Stromal cell of bone marrow (primary cell): Measurements from ENCODE around the gene SLC48A1.
A peak's percentile ranks its signal among the peaks of the same experiment; 100 is the strongest.

Experiments used
- DNase-seq: peaks from one replicate; pipeline ENCODE4 v3.0.0-alpha.2; 2012; ENCODE audit warnings: low read depth

The SLC48A1 gene

GRCh38 chr12:47758834-47759690, 14.0 kb upstream of the SLC48A1 start, which contains the start of gene RAPGEF3:
Gene RAPGEF3, minus strand, starts transcription at chr12:47758880. Its CDS starts 324 bp downstream, at chr12:47758556.
- DNase-seq: peak; percentile 68

- no peak for DNase-seq
Measured at GRCh38 chr12:47762850-47763465, 10.1 kb upstream of the SLC48A1 start.

GRCh38 chr12:47763481-47764346, 9.3 kb upstream of the SLC48A1 start:
- no peak for DNase-seq

- DNase-seq: no peak
Measured at GRCh38 chr12:47766502-47767215, 6.4 kb upstream of the SLC48A1 start.

GRCh38 chr12:47767216-47767724, 5.8 kb upstream of the SLC48A1 start:
- no peak for DNase-seq

GRCh38 chr12:47768323-47768811, 4.7 kb upstream of the SLC48A1 start:
- DNase-seq: no peak

DNA sequence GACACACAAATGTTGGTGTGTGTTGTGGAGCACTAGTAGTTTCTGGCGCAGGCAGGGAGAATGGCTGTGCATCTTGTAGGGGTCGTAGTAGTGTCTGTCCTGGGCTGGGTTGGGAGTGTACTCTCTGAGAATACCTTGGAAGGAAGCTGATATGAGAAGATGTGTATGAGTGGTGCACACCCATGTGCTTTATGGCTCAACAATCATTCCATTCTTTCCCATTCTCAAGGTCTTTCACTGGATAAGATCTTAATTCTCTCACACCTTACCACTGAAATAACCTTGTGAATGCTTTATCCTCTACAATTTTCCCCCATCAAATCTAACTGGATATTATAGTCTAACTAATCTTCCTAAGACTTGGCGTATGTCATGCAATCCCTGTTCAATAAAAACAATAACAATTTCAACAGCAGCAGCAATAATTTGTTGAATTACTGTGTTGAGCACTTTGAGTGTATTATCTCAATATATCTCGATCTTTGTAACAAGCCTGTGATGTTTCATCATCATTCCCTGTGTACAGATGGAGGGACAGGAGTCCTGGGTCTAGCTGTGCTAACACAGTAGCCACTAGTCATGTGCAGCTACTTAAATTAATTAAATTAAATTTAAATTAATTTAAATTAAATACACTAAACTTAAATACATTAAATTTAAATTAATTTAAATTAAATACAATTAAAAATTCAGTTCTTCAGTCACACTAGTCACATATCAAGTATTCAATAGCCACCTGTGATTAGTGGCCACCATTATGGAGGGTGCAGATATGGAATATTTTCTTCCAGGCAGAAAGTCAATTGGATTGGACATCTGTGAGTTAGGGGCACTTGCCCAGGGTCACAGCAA, 3.6 kb upstream of the SLC48A1 start:
- no peak for DNase-seq

GRCh38 chr12:47770086-47770726, 2.8 kb upstream of the SLC48A1 start:
- DNase-seq: peak; percentile 45

GRCh38 chr12:47771304-47771703, 1.7 kb upstream of the SLC48A1 start:
- no peak for DNase-seq

GRCh38 chr12:47772094-47772660, 861 bp upstream of the SLC48A1 start:
- DNase-seq: no peak

DNA sequence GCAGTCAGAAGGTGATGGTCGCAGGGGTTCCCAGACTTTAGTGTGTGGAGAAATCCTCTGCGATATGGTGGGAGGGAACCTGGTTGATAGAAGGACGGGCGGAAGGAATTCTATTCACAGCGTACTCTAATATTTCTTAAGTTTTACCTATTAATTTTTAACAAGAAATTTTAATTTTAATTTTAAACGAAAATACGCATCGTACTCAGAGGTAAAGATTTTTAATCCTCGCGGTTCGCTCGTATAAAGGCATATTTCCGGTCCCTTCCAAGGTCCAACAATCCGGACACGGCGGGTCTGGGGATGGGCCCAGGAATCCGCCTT, 338 bp upstream of the SLC48A1 start:
- no peak for DNase-seq

DNA sequence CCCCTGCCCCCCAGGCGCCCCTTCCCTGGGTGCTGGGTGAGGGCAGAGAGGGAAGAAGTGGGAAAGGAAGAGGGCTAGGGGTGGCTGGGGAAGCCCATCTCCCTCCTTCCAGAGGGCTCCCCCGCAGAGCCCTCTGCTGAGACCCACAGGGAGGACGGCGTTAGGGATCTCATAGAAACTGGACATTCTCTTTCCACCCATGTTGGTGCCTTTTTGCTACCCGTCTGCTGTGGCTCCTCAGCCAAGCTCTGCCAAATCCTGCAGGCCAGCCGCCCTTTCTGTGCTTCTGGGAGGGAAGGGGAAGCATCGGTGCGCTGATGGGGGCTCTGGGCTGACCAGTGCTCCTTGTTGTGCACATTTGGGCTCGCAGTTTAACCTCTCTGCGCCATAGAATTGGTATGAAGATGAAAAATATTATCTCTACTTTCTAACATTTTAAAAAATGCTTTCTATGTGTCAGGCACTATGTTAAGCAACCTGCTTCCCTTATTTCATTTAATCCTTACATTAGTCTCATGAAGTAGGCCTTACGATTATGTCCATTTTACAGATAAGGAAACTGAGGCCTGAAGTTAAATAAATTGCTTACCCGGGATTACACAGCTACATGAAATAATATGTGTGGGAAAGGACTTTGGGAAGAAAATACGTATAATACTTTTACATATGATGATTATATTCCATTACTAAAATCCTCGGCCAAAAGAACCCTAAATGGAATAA, 981 bp downstream of the SLC48A1 start:
- DNase-seq: no peak

DNA sequence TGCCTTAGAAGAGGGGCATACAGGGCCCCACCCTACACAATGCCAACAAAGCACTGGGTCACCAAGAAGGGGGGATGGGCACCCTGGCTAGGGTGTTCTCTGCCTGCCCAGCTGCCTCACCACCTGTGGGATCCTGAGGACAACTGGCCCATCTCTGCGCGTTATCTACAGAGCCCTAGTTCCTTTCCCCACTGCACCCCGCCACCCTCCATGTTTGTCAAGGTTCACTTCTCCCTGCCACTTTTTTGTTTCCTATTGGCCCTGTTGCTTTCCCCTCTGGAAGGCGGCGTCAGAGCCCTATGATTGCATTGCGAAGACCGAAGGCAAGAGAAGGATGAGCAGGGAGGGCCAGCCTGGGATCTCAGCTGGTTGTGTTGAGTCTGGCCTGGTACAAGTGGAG, 1.6 kb downstream of the SLC48A1 start:
- no peak for DNase-seq

GRCh38 chr12:47775100-47775911, 2.3 kb downstream of the SLC48A1 start:
- no peak for DNase-seq

- DNase-seq: no peak
Measured at GRCh38 chr12:47776471-47777143, 3.6 kb downstream of the SLC48A1 start.

DNA sequence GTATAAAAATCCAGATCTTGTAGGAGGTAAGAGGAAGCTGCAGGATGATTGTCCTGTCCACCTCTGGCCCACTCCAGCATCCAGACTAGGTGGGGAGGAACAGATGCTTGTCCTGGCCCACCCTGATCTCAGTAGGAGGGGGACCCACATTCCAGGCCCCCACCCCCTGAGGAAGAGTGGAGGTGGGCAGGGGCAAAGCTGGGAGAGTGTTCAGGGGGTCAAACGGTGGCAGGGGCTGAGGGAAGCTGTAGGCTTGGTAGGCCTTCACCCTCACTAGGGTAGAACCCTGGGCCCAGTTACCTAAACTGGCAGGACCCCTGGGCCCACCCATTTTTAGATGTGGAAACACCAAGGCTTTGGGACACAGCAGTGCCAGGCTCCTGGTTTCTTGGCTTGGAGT, 4.1 kb downstream of the SLC48A1 start:
- DNase-seq: no peak

DNA sequence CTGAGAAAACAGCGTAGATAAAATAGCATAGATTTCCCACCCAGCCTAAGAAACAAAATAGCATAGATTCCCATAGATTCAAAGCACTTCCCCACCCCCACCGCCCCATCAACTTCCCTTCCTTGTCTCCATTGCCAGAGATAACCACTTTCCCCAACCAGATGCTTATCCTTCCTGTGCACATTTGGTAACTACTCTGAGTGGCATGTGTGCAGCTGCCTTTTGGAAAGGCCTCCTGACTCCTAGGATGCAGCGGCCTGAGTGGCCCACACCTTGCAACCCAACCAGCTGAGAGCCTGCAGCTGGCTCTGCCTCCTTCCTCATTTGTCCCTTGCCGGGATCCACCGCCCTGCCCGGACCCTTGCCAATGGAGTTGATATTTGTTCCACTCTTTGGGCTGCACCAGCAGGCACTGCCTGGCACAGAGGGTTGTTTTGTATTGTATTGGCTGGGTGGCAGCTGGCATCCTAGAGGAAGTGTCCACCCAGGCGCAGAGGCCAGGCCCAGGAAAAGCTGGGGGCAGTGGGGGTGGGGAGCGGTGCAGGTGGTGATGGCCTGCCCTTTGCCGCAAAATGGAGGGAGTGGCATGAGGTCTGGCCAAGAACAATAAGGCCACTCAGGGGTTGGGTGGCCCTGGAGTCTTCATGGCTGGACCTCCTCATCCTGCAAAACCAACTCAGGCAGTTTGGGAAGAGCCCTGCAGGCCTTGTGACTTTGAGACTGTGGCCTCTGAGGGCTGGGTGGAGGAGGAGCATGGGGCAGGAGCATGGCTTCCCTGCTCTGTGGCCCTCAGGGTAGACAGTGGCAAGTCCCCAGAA, 4.9 kb downstream of the SLC48A1 start:
- no peak for DNase-seq
